ENCODE data around the gene KIRREL3. TPM values are rescaled to one million over a fixed set of nuclear protein-coding genes. Genes with fewer than 3 reads are reported as not detected.
A peak's percentile ranks its signal among the peaks of the same experiment; 100 is the strongest.

Gene KIRREL3
- total and polyA plus RNA-seq, 5 donors from 2014 or later: not detected

DNA sequence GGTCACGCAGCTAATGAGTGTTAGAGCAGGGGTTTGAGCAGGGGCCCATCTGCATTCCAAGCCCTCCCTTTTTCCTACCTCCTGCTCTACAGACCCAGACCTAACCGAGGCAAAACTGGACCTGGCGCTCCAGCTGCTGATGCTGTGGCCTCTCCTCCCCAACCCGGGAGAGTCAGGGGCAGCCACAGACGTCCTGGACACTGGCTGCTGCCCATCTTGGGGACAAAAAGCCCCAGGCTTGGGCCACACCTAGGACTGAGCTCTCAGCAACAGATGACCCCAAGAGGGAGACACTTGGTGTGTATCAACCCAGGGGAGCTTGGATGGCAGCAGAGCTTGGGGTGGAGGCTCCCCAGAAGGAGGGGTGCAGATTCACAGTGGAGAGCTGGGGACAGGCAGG lies 472.5 kb downstream of the KIRREL3 start:
- Histone ChIP-seq H3K27me3 (ENCODE audit: control insufficient read depth, insufficient read depth, low read length) (no peaks in the 10 kb centered on the region), H3K27ac (ENCODE audit: insufficient read depth, low read length, poor library complexity, severe bottlenecking) (no peak overlapping the region), H3K4me1 (ENCODE audit: control insufficient read depth, insufficient read depth, low read length, poor library complexity, severe bottlenecking) (no peaks in the 10 kb centered on the region), H3K36me3 (ENCODE audit: control insufficient read depth, insufficient read depth, low read length) (no peaks in the 10 kb centered on the region), H3K4me3 (ENCODE audit: low read depth, low read length) (no peak overlapping the region), H3K9me3 (ENCODE audit: control insufficient read depth in 2 of 2, low read length in 2 of 2) (no peaks in the 10 kb centered on the region)
- H3K27ac Mint-ChIP-seq: no peak overlapping the region
- no peak for ATAC-seq (ENCODE audit: low read depth in 2 of 2)
- no peaks in the 10 kb centered on the region for H3K9me3 Mint-ChIP-seq
- no peaks in the 10 kb centered on the region for H3K4me1 Mint-ChIP-seq
- H3K27me3 Mint-ChIP-seq: peaks cover 9% of the 10 kb centered on the region
- H3K36me3 Mint-ChIP-seq: no peaks in the 10 kb centered on the region
- no peak overlapping the region for H3K4me3 Mint-ChIP-seq
- no peak for DNase-seq

DNA sequence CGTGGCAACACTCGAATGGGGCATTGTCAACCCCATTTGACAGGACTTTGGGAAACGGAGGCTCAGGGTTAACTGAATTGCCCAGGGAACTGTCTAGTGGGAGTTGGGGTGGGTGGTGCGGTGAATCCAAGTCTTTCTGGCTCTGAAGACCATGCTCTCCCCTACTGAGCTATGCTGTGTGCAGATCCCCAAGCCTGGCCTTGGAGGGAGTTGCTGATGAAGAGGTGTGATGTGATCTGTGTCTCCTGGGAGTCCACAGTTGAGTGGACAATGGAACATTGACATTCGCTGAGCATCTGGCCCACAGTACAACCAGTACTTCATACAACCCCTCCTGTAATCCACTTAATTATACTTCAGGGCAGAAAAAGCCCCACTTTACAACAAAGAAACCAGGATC lies 472.9 kb downstream of the KIRREL3 start:
- H3K4me1 Mint-ChIP-seq: no peaks in the 10 kb centered on the region
- no peak overlapping the region for H3K4me3 Mint-ChIP-seq
- no peaks in the 10 kb centered on the region for H3K36me3 Mint-ChIP-seq
- no peak overlapping the region for H3K27ac Mint-ChIP-seq
- peaks cover 9% of the 10 kb centered on the region for H3K27me3 Mint-ChIP-seq
- Histone ChIP-seq H3K4me1 (ENCODE audit: control insufficient read depth, insufficient read depth, low read length, poor library complexity, severe bottlenecking) (no peaks in the 10 kb centered on the region), H3K27ac (ENCODE audit: insufficient read depth, low read length, poor library complexity, severe bottlenecking) (no peak overlapping the region), H3K4me3 (ENCODE audit: low read depth, low read length) (no peak overlapping the region), H3K36me3 (ENCODE audit: control insufficient read depth, insufficient read depth, low read length) (no peaks in the 10 kb centered on the region), H3K27me3 (ENCODE audit: control insufficient read depth, insufficient read depth, low read length) (no peaks in the 10 kb centered on the region), H3K9me3 (ENCODE audit: control insufficient read depth in 2 of 2, low read length in 2 of 2) (no peaks in the 10 kb centered on the region)
- DNase-seq (no peak), ATAC-seq (ENCODE audit: low read depth in 2 of 2) (no peak)
- H3K9me3 Mint-ChIP-seq: no peaks in the 10 kb centered on the region

DNA sequence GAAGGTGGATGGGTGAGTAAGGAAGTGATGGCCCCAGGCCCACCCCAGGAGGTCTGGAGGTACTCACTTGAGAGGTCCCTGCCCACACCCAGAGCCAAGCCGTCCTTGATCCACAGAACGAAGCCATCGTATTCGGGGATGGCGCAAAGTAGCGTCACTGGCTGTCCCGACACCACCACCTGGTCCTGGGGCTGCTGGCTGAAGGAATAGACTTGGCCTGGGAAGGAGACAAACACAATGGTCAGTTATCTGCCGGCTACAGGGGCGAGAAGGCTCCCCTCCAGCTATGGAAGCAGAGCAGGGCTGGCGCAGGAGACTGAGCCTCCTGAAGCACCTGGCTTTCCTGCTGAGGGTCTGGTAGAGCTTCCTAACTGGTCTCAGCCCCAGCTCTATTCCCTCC lies 474.1 kb downstream of the KIRREL3 start:
- H3K4me1 ChIP-seq (ENCODE audit: control insufficient read depth, insufficient read depth, low read length, poor library complexity, severe bottlenecking): no peaks in the 10 kb centered on the region
- Mint-ChIP-seq H3K36me3 (no peaks in the 10 kb centered on the region), H3K4me1 (no peaks in the 10 kb centered on the region), H3K27me3 (peaks cover 7% of the 10 kb centered on the region), H3K9me3 (no peaks in the 10 kb centered on the region), H3K4me3 (no peak overlapping the region), H3K27ac (no peak overlapping the region)
- DNase-seq (no peak), ATAC-seq (ENCODE audit: low read depth in 2 of 2) (no peak)
- H3K36me3 ChIP-seq (ENCODE audit: control insufficient read depth, insufficient read depth, low read length): no peaks in the 10 kb centered on the region
- H3K27ac ChIP-seq (ENCODE audit: insufficient read depth, low read length, poor library complexity, severe bottlenecking): no peak overlapping the region
- no peak overlapping the region for H3K4me3 ChIP-seq (ENCODE audit: low read depth, low read length)
- H3K9me3 ChIP-seq (ENCODE audit: control insufficient read depth in 2 of 2, low read length in 2 of 2): no peaks in the 10 kb centered on the region
- no peaks in the 10 kb centered on the region for H3K27me3 ChIP-seq (ENCODE audit: control insufficient read depth, insufficient read depth, low read length)

DNA sequence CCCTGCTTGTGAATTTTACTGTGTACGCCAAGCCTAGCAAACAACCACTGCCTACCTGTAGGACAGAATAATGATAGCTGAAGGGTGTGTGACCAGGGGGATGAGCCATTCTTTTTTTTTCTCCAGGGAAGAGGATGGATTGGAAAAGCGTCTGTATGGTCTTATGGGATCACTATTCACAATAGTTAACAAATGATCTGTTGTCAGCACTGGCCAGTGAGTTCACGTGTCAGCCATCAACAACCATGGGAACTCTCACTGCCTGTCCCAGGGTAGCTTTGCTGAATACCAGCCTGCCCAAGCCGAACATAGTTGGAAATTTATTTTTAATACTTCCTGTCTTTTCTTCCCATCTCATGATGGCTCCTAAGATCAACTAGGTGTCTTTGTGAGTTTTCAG lies 474.9 kb downstream of the KIRREL3 start:
- Histone ChIP-seq H3K9me3 (ENCODE audit: control insufficient read depth in 2 of 2, low read length in 2 of 2) (no peaks in the 10 kb centered on the region), H3K27ac (ENCODE audit: insufficient read depth, low read length, poor library complexity, severe bottlenecking) (no peak overlapping the region), H3K27me3 (ENCODE audit: control insufficient read depth, insufficient read depth, low read length) (no peaks in the 10 kb centered on the region), H3K4me1 (ENCODE audit: control insufficient read depth, insufficient read depth, low read length, poor library complexity, severe bottlenecking) (no peaks in the 10 kb centered on the region), H3K36me3 (ENCODE audit: control insufficient read depth, insufficient read depth, low read length) (no peaks in the 10 kb centered on the region), H3K4me3 (ENCODE audit: low read depth, low read length) (no peak overlapping the region)
- no peaks in the 10 kb centered on the region for H3K9me3 Mint-ChIP-seq
- no peak overlapping the region for H3K4me3 Mint-ChIP-seq
- ATAC-seq (ENCODE audit: low read depth in 2 of 2) (no peak), DNase-seq (no peak)
- no peak overlapping the region for H3K27ac Mint-ChIP-seq
- H3K27me3 Mint-ChIP-seq: peaks cover 4% of the 10 kb centered on the region
- no peaks in the 10 kb centered on the region for H3K4me1 Mint-ChIP-seq
- no peaks in the 10 kb centered on the region for H3K36me3 Mint-ChIP-seq

DNA sequence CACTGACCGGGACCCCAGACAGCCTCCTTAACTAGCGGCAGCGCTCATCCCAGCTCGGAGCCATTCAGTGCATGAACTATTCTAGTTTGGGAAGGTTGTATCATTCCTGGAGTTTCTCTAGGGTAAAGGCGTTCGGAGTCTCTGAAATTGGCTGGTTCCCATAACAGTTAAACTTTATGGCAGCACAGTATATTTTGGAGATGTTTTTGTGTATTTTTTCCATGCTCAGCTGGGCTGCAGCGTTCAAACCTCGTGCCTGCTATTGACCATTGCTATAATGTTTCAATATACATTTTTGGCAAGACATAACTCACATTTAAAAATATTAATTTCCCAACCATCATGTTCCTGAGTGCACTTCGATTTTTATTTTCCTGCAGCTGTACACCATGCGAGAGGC lies 475.4 kb downstream of the KIRREL3 start:
- no peak overlapping the region for H3K27ac ChIP-seq (ENCODE audit: insufficient read depth, low read length, poor library complexity, severe bottlenecking)
- no peak overlapping the region for H3K4me3 Mint-ChIP-seq
- H3K27me3 Mint-ChIP-seq: peaks cover 4% of the 10 kb centered on the region
- no peaks in the 10 kb centered on the region for H3K36me3 Mint-ChIP-seq
- no peaks in the 10 kb centered on the region for H3K27me3 ChIP-seq (ENCODE audit: control insufficient read depth, insufficient read depth, low read length)
- DNase-seq: no peak
- no peaks in the 10 kb centered on the region for H3K4me1 Mint-ChIP-seq
- no peak overlapping the region for H3K27ac Mint-ChIP-seq
- H3K9me3 ChIP-seq (ENCODE audit: control insufficient read depth in 2 of 2, low read length in 2 of 2): no peaks in the 10 kb centered on the region
- no peak overlapping the region for H3K4me3 ChIP-seq (ENCODE audit: low read depth, low read length)
- ATAC-seq (ENCODE audit: low read depth in 2 of 2): no peak
- H3K36me3 ChIP-seq (ENCODE audit: control insufficient read depth, insufficient read depth, low read length): no peaks in the 10 kb centered on the region
- H3K9me3 Mint-ChIP-seq: no peaks in the 10 kb centered on the region
- no peaks in the 10 kb centered on the region for H3K4me1 ChIP-seq (ENCODE audit: control insufficient read depth, insufficient read depth, low read length, poor library complexity, severe bottlenecking)

DNA sequence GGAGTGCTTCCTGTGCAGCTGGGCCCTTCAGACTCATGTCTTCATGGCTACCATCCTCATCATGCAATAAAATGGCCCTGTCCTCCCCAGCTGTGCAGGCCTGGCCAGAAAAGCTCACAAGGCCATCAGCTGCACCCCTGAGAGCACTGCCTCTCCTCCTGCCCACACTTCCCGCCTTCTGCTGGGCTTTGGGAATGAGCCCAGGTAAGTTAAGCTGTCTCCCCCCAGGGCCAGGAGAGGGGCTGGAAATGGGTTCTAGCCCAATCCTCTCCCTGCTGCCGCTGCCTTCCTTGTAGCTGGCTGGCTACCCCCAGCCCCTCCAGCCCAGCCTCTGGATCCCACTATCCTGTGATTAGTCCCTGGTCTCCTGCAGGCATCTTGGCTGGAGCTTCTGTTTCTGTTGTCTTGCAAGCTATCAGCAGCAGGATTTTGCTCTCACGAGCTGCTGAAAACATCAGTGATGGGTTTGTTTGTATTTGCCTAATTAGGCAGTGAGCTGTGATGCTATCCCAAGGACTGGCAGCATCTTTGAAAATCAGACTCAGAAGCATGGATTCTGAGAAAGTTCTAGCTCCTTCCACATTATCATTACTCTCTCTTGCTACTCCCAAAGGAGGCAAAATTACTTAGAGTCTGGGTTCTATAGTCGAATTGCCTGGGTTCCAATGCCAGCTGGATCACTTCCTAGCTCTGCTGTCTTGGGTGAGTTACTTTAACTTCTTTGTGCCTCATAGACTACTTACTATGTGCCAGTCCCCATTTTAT lies 476.9 kb downstream of the KIRREL3 start:
- no peak for DNase-seq

DNA sequence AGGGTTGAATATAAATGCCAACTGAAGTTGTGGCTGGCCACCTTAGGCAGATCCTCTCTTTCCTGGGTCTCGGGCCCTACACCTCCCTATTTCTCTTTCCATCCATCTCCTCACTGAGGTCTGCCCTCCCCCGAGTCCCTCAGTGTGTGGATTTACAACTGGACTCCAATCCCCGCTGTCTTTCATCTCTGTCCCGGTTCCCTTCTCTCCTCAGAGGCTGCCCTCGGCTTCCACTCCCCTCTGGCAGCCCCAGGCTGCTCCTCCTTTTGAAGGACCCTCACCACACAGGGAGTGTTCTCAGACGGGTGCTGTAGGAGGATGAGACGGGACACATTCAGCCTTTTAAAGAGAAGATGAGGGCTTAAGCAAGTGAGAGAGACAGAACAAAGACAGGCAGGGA lies 478.0 kb downstream of the KIRREL3 start:
- H3K4me1 Mint-ChIP-seq: no peaks in the 10 kb centered on the region
- H3K36me3 Mint-ChIP-seq: no peaks in the 10 kb centered on the region
- H3K9me3 ChIP-seq (ENCODE audit: control insufficient read depth in 2 of 2, low read length in 2 of 2): no peaks in the 10 kb centered on the region
- H3K4me1 ChIP-seq (ENCODE audit: control insufficient read depth, insufficient read depth, low read length, poor library complexity, severe bottlenecking): no peaks in the 10 kb centered on the region
- H3K4me3 ChIP-seq (ENCODE audit: low read depth, low read length): no peak overlapping the region
- no peak for ATAC-seq (ENCODE audit: low read depth in 2 of 2)
- H3K36me3 ChIP-seq (ENCODE audit: control insufficient read depth, insufficient read depth, low read length): no peaks in the 10 kb centered on the region
- H3K4me3 Mint-ChIP-seq: no peak overlapping the region
- no peak overlapping the region for H3K27ac ChIP-seq (ENCODE audit: insufficient read depth, low read length, poor library complexity, severe bottlenecking)
- H3K27ac Mint-ChIP-seq: no peak overlapping the region
- H3K27me3 Mint-ChIP-seq: no peaks in the 10 kb centered on the region
- peaks cover 0 to 2% (median 0%) of the 10 kb centered on the region in 7 donors for H3K9me3 Mint-ChIP-seq
- DNase-seq: no peak
- H3K27me3 ChIP-seq (ENCODE audit: control insufficient read depth, insufficient read depth, low read length): no peaks in the 10 kb centered on the region

More for the DNA sequence above, 476.9 kb downstream of the KIRREL3 start:
- Mint-ChIP-seq H3K27me3 (peaks cover 4% of the 10 kb centered on the region), H3K4me3 (no peak overlapping the region), H3K4me1 (no peaks in the 10 kb centered on the region), H3K9me3 (no peaks in the 10 kb centered on the region), H3K36me3 (no peaks in the 10 kb centered on the region), H3K27ac (peak overlapping the region in 1 of 3 donors; percentile 66)
- Histone ChIP-seq H3K27ac (ENCODE audit: insufficient read depth, low read length, poor library complexity, severe bottlenecking) (no peak overlapping the region), H3K27me3 (ENCODE audit: control insufficient read depth, insufficient read depth, low read length) (no peaks in the 10 kb centered on the region), H3K4me1 (ENCODE audit: control insufficient read depth, insufficient read depth, low read length, poor library complexity, severe bottlenecking) (no peaks in the 10 kb centered on the region), H3K9me3 (ENCODE audit: control insufficient read depth in 2 of 2, low read length in 2 of 2) (no peaks in the 10 kb centered on the region), H3K4me3 (ENCODE audit: low read depth, low read length) (no peak overlapping the region), H3K36me3 (ENCODE audit: control insufficient read depth, insufficient read depth, low read length) (no peaks in the 10 kb centered on the region)
- no peak for ATAC-seq (ENCODE audit: low read depth in 2 of 2)

DNA sequence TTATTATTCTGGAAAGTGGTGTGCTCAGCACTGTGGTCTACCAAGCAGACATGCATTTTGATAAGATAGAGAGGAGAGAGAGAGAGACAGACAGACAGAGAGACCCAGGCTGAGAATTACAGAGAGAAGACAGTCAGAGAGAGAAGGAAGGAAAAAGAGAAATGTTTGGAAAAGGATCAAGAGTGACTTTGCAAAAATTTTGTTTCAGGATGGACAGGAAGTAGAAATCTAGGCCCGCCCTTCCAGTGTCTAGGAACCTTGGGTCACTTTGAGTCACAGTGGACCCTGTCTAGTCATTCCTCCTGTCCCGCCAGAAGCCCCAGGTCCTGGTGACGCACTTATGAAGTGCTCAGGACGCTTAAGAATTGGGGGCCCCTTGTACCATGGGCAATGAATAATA lies 478.4 kb downstream of the KIRREL3 start:
- Mint-ChIP-seq H3K27me3 (no peaks in the 10 kb centered on the region), H3K27ac (no peak overlapping the region), H3K4me1 (no peaks in the 10 kb centered on the region), H3K4me3 (no peak overlapping the region), H3K36me3 (no peaks in the 10 kb centered on the region), H3K9me3 (peaks cover 0 to 2% (median 0%) of the 10 kb centered on the region in 7 donors)
- Histone ChIP-seq H3K4me3 (ENCODE audit: low read depth, low read length) (no peak overlapping the region), H3K9me3 (ENCODE audit: control insufficient read depth in 2 of 2, low read length in 2 of 2) (no peaks in the 10 kb centered on the region), H3K4me1 (ENCODE audit: control insufficient read depth, insufficient read depth, low read length, poor library complexity, severe bottlenecking) (no peaks in the 10 kb centered on the region), H3K27ac (ENCODE audit: insufficient read depth, low read length, poor library complexity, severe bottlenecking) (no peak overlapping the region), H3K36me3 (ENCODE audit: control insufficient read depth, insufficient read depth, low read length) (no peaks in the 10 kb centered on the region), H3K27me3 (ENCODE audit: control insufficient read depth, insufficient read depth, low read length) (no peaks in the 10 kb centered on the region)
- ATAC-seq (ENCODE audit: low read depth in 2 of 2): no peak
- DNase-seq: no peak
